Muscle layer of colon (tissue), 2 donors: Measurements from ENCODE around the gene SLC38A11.

ENCODE experiments used
- H3K27ac ChIP-seq: one replicate; pipeline ENCODE4 v1.7.0; 2013; ENCODE audit warnings: low read depth, mild to moderate bottlenecking, low read length, moderate library complexity
- H3K27me3 ChIP-seq, 2 donors: one replicate each; pipeline ENCODE4 v1.7.0; 2013; ENCODE audit warnings: low read length in 2 of 2, mild to moderate bottlenecking in 2 of 2; ENCODE audit not compliant: insufficient read depth in 2 of 2, control insufficient read depth in 1 of 2
- H3K36me3 ChIP-seq: one replicate; pipeline ENCODE4 v1.7.0; 2013; ENCODE audit warnings: mild to moderate bottlenecking, low read length; ENCODE audit not compliant: insufficient read depth
- H3K4me1 ChIP-seq: one replicate; pipeline ENCODE4 v1.7.0; 2013; ENCODE audit warnings: mild to moderate bottlenecking, low read length; ENCODE audit not compliant: insufficient read depth
- H3K4me3 ChIP-seq, 2 donors: one replicate each; pipeline ENCODE4 v1.7.0; 2013; ENCODE audit warnings: low read length in 2 of 2, low read depth in 1 of 2, mild to moderate bottlenecking in 1 of 2, moderate library complexity in 1 of 2
- H3K9ac ChIP-seq: one replicate; pipeline ENCODE4 v1.7.0; 2013; ENCODE audit warnings: low read length
- H3K9me3 ChIP-seq: one replicate; pipeline ENCODE4 v1.7.0; 2013; ENCODE audit warnings: mild to moderate bottlenecking, low read length
- donor health status: abdominal sarcoma.
- donor health status: Adenocarcinoma of cecum.

The SLC38A11 gene

GRCh38 chr2:164935118-164936101 is 19.9 kb downstream of the SLC38A11 start:
- H3K9me3 ChIP-seq, result no peaks in the 10 kb centered on the region
- H3K4me1 ChIP-seq, result no peaks in the 10 kb centered on the region
- H3K27me3 ChIP-seq, result no peaks in the 10 kb centered on the region
- no peak overlapping the region for H3K9ac ChIP-seq
- no peaks in the 10 kb centered on the region for H3K36me3 ChIP-seq
- H3K27ac ChIP-seq, result no peak overlapping the region
- H3K4me3 ChIP-seq, result no peak overlapping the region

GRCh38 chr2:164934401-164935117 is 20.8 kb downstream of the SLC38A11 start:
- Histone ChIP-seq H3K9ac (no peak overlapping the region), H3K36me3 (no peaks in the 10 kb centered on the region), H3K27me3 (no peaks in the 10 kb centered on the region), H3K27ac (no peak overlapping the region), H3K4me3 (no peak overlapping the region), H3K4me1 (no peaks in the 10 kb centered on the region), H3K9me3 (no peaks in the 10 kb centered on the region)

GRCh38 chr2:164933671-164934189 is 21.6 kb downstream of the SLC38A11 start:
- Histone ChIP-seq H3K36me3 (no peaks in the 10 kb centered on the region), H3K4me1 (no peaks in the 10 kb centered on the region), H3K4me3 (no peak overlapping the region), H3K27ac (no peak overlapping the region), H3K9me3 (no peaks in the 10 kb centered on the region), H3K9ac (no peak overlapping the region), H3K27me3 (no peaks in the 10 kb centered on the region)

- H3K4me3 ChIP-seq, result no peak overlapping the region
- H3K9me3 ChIP-seq, result no peaks in the 10 kb centered on the region
- no peaks in the 10 kb centered on the region for H3K27me3 ChIP-seq
- no peak overlapping the region for H3K9ac ChIP-seq
- H3K4me1 ChIP-seq, result no peaks in the 10 kb centered on the region
- no peak overlapping the region for H3K27ac ChIP-seq
- H3K36me3 ChIP-seq, result no peaks in the 10 kb centered on the region
Measured at GRCh38 chr2:164932377-164932776, 22.9 kb downstream of the SLC38A11 start.

- no peaks in the 10 kb centered on the region for H3K4me1 ChIP-seq
- H3K27ac ChIP-seq, result no peak overlapping the region
- no peaks in the 10 kb centered on the region for H3K36me3 ChIP-seq
- H3K9me3 ChIP-seq, result no peaks in the 10 kb centered on the region
- no peak overlapping the region for H3K9ac ChIP-seq
- no peaks in the 10 kb centered on the region for H3K27me3 ChIP-seq
- H3K4me3 ChIP-seq, result no peak overlapping the region
Measured at GRCh38 chr2:164928101-164928673, 27.1 kb downstream of the SLC38A11 start.

GRCh38 chr2:164922134-164922533 is 33.2 kb downstream of the SLC38A11 start:
- Histone ChIP-seq H3K27ac (no peak overlapping the region), H3K9ac (no peak overlapping the region), H3K9me3 (no peaks in the 10 kb centered on the region), H3K36me3 (no peaks in the 10 kb centered on the region), H3K27me3 (no peaks in the 10 kb centered on the region), H3K4me3 (no peak overlapping the region), H3K4me1 (no peaks in the 10 kb centered on the region)

- no peak overlapping the region for H3K4me3 ChIP-seq
- no peaks in the 10 kb centered on the region for H3K27me3 ChIP-seq
- no peaks in the 10 kb centered on the region for H3K36me3 ChIP-seq
- H3K27ac ChIP-seq, result no peak overlapping the region
- no peaks in the 10 kb centered on the region for H3K4me1 ChIP-seq
- no peak overlapping the region for H3K9ac ChIP-seq
- no peaks in the 10 kb centered on the region for H3K9me3 ChIP-seq
Measured at GRCh38 chr2:164920430-164920829, 34.9 kb downstream of the SLC38A11 start.

- Histone ChIP-seq H3K4me3 (no peak overlapping the region), H3K27me3 (no peaks in the 10 kb centered on the region), H3K36me3 (no peaks in the 10 kb centered on the region), H3K27ac (no peak overlapping the region), H3K9me3 (no peaks in the 10 kb centered on the region), H3K9ac (no peak overlapping the region), H3K4me1 (no peaks in the 10 kb centered on the region)
Measured at GRCh38 chr2:164917296-164917903, 37.9 kb downstream of the SLC38A11 start.

GRCh38 chr2:164915566-164915965 is 39.8 kb downstream of the SLC38A11 start:
- Histone ChIP-seq H3K4me3 (no peak overlapping the region), H3K27me3 (no peaks in the 10 kb centered on the region), H3K4me1 (no peaks in the 10 kb centered on the region)

GRCh38 chr2:164913640-164914350 is 41.5 kb downstream of the SLC38A11 start:
- Histone ChIP-seq H3K36me3 (no peaks in the 10 kb centered on the region), H3K4me1 (no peaks in the 10 kb centered on the region), H3K27me3 (no peaks in the 10 kb centered on the region), H3K4me3 (no peak overlapping the region), H3K9ac (no peak overlapping the region), H3K9me3 (no peaks in the 10 kb centered on the region), H3K27ac (no peak overlapping the region)

More at GRCh38 chr2:164915566-164915965, 39.8 kb downstream of the SLC38A11 start:
- no peaks in the 10 kb centered on the region for H3K9me3 ChIP-seq
- no peak overlapping the region for H3K27ac ChIP-seq
- H3K9ac ChIP-seq, result no peak overlapping the region
- no peaks in the 10 kb centered on the region for H3K36me3 ChIP-seq
